ENCODE results near the gene RHOJ.
"Not testable (repeated sequence)": the region's sequence is repeated elsewhere in the genome, so short reads cannot be mapped to it uniquely, and the experiment has no call there.

The RHOJ gene

GRCh38 chr14:63204407-63205043, at the start of gene RHOJ:
RHOJ (plus strand) TSS chr14:63204443; CDS start chr14:63204870, 427 bp downstream.
- H3K27ac ChIP-seq = no peak within 1 kb of the TSS

GRCh38 chr14:63155511-63156185, 48.6 kb upstream of the RHOJ start:
- H3K27me3 ChIP-seq = no peaks in the 10 kb centered on the region
- H3K9me3 ChIP-seq = no peaks in the 10 kb centered on the region
- no peaks in the 10 kb centered on the region for H3K36me3 ChIP-seq
- no peak overlapping the region for H3K4me3 ChIP-seq (ENCODE audit: low read depth in 1 of 2, low read length in 1 of 2)
- H3K4me1 ChIP-seq (ENCODE audit: control insufficient read depth in 1 of 2, insufficient read depth in 1 of 2, low read depth in 1 of 2, low read length in 1 of 2) = no peaks in the 10 kb centered on the region
- no peak for TF ChIP-seq CTCF (IDR thresholded peaks at IDR 0.05)
- no peak overlapping the region for H3K27ac ChIP-seq

More at GRCh38 chr14:63204407-63205043, at the start of gene RHOJ:
- Histone ChIP-seq H3K27me3 (peaks cover 34% of the 10 kb centered on the region), H3K36me3 (no peaks in the 10 kb centered on the region), H3K9me3 (no peaks in the 10 kb centered on the region), H3K4me1 (ENCODE audit: control insufficient read depth in 1 of 2, insufficient read depth in 1 of 2, low read depth in 1 of 2, low read length in 1 of 2) (no peaks in the 10 kb centered on the region), H3K4me3 (ENCODE audit: low read depth in 1 of 2, low read length in 1 of 2) (no peak within 1 kb of the TSS)
- no peak for TF ChIP-seq CTCF (IDR thresholded peaks at IDR 0.05)

GRCh38 chr14:63157195-63157594, 47.0 kb upstream of the RHOJ start:
- no peak for TF ChIP-seq CTCF (IDR thresholded peaks at IDR 0.05)
- no peaks in the 10 kb centered on the region for H3K9me3 ChIP-seq
- H3K4me1 ChIP-seq (ENCODE audit: control insufficient read depth in 1 of 2, insufficient read depth in 1 of 2, low read depth in 1 of 2, low read length in 1 of 2) = no peaks in the 10 kb centered on the region
- no peak overlapping the region for H3K4me3 ChIP-seq (ENCODE audit: low read depth in 1 of 2, low read length in 1 of 2)
- H3K27me3 ChIP-seq = no peaks in the 10 kb centered on the region
- no peak overlapping the region for H3K27ac ChIP-seq
- H3K36me3 ChIP-seq = no peaks in the 10 kb centered on the region

- Histone ChIP-seq H3K27ac (no peak overlapping the region), H3K36me3 (no peaks in the 10 kb centered on the region), H3K27me3 (no peaks in the 10 kb centered on the region), H3K4me3 (ENCODE audit: low read depth in 1 of 2, low read length in 1 of 2) (no peak overlapping the region), H3K4me1 (ENCODE audit: control insufficient read depth in 1 of 2, insufficient read depth in 1 of 2, low read depth in 1 of 2, low read length in 1 of 2) (no peaks in the 10 kb centered on the region), H3K9me3 (no peaks in the 10 kb centered on the region)
- TF ChIP-seq CTCF (IDR thresholded peaks at IDR 0.05) = no peak
Observed at GRCh38 chr14:63163306-63163705, 40.9 kb upstream of the RHOJ start.

GRCh38 chr14:63164108-63164683, 40.0 kb upstream of the RHOJ start:
- Histone ChIP-seq H3K27ac (no peak overlapping the region), H3K36me3 (no peaks in the 10 kb centered on the region), H3K27me3 (no peaks in the 10 kb centered on the region), H3K4me3 (ENCODE audit: low read depth in 1 of 2, low read length in 1 of 2) (no peak overlapping the region), H3K4me1 (ENCODE audit: control insufficient read depth in 1 of 2, insufficient read depth in 1 of 2, low read depth in 1 of 2, low read length in 1 of 2) (no peaks in the 10 kb centered on the region), H3K9me3 (no peaks in the 10 kb centered on the region)
- no peak for TF ChIP-seq CTCF (IDR thresholded peaks at IDR 0.05)

GRCh38 chr14:63165267-63165666, 39.0 kb upstream of the RHOJ start:
- not testable (repeated sequence) for H3K4me3 ChIP-seq (ENCODE audit: low read depth in 1 of 2, low read length in 1 of 2); H3K27ac ChIP-seq; H3K4me1 ChIP-seq (ENCODE audit: control insufficient read depth in 1 of 2, insufficient read depth in 1 of 2, low read depth in 1 of 2, low read length in 1 of 2); H3K9me3 ChIP-seq; H3K36me3 ChIP-seq; H3K27me3 ChIP-seq

All from neutrophil (primary cell).